HEK293 (cell line): ENCODE measurements around the gene SLC39A11.
A peak's percentile ranks its signal among the peaks of the same experiment; 100 is the strongest.
"Not testable (repeated sequence)": the region's sequence is repeated elsewhere in the genome, so short reads cannot be mapped to it uniquely, and the experiment has no call there.

Experiments used
- CTCF ChIA-PET: fragments of 350-600 bp; formaldehyde crosslinking; extraction: SDS; loops from one replicate; lab custom pipeline; 2021; ENCODE audit warnings: antibody characterized with exemption; lab: Yijun Ruan, JAX
- POLR2A ChIA-PET: fragments of 300-600 bp; formaldehyde crosslinking; extraction: SDS; loops from one replicate; lab custom pipeline; 2020; ENCODE audit warnings: antibody characterized with exemption, inconsistent platforms; lab: Yijun Ruan, JAX
- H3K27ac ChIP-seq: fragments of 200-500 bp; sonication (Bioruptor generic); 2 replicates; pipeline ENCODE4 v1.5.1; 2014; ENCODE audit warnings: low read depth, low read length, control low read depth, inconsistent platforms; ENCODE audit errors: extremely low read depth
- H3K36me3 ChIP-seq, 2 experiments: fragments of 200-500 bp in 1 of 2; sonication (Bioruptor generic) in 1 of 2; 1 replicate in 1 of 2; 2 replicates in 1 of 2; pipeline ENCODE4 v1.5.1; 2014 to 2017; ENCODE audit warnings: inconsistent platforms in 2 of 2, low read length in 2 of 2; ENCODE audit not compliant: control insufficient read depth in 2 of 2, insufficient read depth in 1 of 2
- H3K4me1 ChIP-seq: fragments of 200-500 bp; sonication (Bioruptor generic); 2 replicates; pipeline ENCODE4 v1.5.1; 2014; ENCODE audit warnings: mild to moderate bottlenecking, low read length, inconsistent platforms; ENCODE audit not compliant: control insufficient read depth, insufficient read depth
- H3K4me3 ChIP-seq: 2 replicates; pipeline ENCODE4 v1.5.1; 2011; ENCODE audit warnings: low read depth, mild to moderate bottlenecking, control low read depth, low read length, moderate library complexity
- H3K9me3 ChIP-seq: fragments of 200-500 bp; sonication (Bioruptor generic); 2 replicates; pipeline ENCODE4 v1.5.1; 2014; ENCODE audit warnings: low read depth, low read length, inconsistent platforms; ENCODE audit not compliant: control insufficient read depth, insufficient read depth
- IKZF3 ChIP-seq: fragments of 450-650 bp; IDR thresholded peaks from 2 replicates; pipeline ENCODE4 v1.5.0; 2018; ENCODE audit warnings: missing biosample characterization, mild to moderate bottlenecking, missing genetic modification characterization, moderate library complexity
- KLF10 ChIP-seq: fragments of 450-650 bp; IDR thresholded peaks from 2 replicates; pipeline ENCODE4 v1.5.1; 2018; ENCODE audit warnings: missing biosample characterization, mild to moderate bottlenecking, missing genetic modification characterization
- OVOL3 ChIP-seq: fragments of 450-650 bp; formaldehyde crosslinking; IDR thresholded peaks from 2 replicates; pipeline ENCODE4 v1.5.1; 2016; ENCODE audit warnings: missing biosample characterization, missing genetic modification characterization
- SALL2 ChIP-seq: fragments of 450-650 bp; formaldehyde crosslinking; IDR thresholded peaks from 2 replicates; pipeline ENCODE4 v1.5.0; 2017; ENCODE audit warnings: missing biosample characterization, mild to moderate bottlenecking, missing genetic modification characterization, borderline replicate concordance
- ZEB2 ChIP-seq: fragments of 450-650 bp; formaldehyde crosslinking; IDR thresholded peaks from 2 replicates; pipeline ENCODE4 v1.5.1; 2016; ENCODE audit warnings: missing biosample characterization, missing genetic modification characterization
- ZNF112 ChIP-seq: fragments of 450-650 bp; formaldehyde crosslinking; IDR thresholded peaks from 2 replicates; pipeline ENCODE4 v1.5.0; 2017; ENCODE audit warnings: missing biosample characterization, missing genetic modification characterization
- ZNF132 ChIP-seq: fragments of 450-650 bp; formaldehyde crosslinking; IDR thresholded peaks from 2 replicates; pipeline ENCODE4 v1.5.1; 2017; ENCODE audit warnings: missing biosample characterization, missing genetic modification characterization, borderline replicate concordance
- ZNF155 ChIP-seq: fragments of 450-650 bp; formaldehyde crosslinking; IDR thresholded peaks from 2 replicates; pipeline ENCODE4 v1.5.1; 2016; ENCODE audit warnings: missing biosample characterization, missing genetic modification characterization
- ZNF184 ChIP-seq: fragments of 450-650 bp; IDR thresholded peaks from 2 replicates; pipeline ENCODE4 v1.5.1; 2018; ENCODE audit warnings: missing biosample characterization, mild to moderate bottlenecking, missing genetic modification characterization
- ZNF23 ChIP-seq: fragments of 450-650 bp; formaldehyde crosslinking; IDR thresholded peaks from 2 replicates; pipeline ENCODE4 v1.5.1; 2016; ENCODE audit warnings: missing biosample characterization, missing genetic modification characterization, borderline replicate concordance
- ZNF24 ChIP-seq: fragments of 450-650 bp; formaldehyde crosslinking; IDR thresholded peaks from 2 replicates; pipeline ENCODE4 v1.5.1; 2016; ENCODE audit warnings: missing biosample characterization, missing genetic modification characterization
- ZNF629 ChIP-seq: fragments of 450-650 bp; formaldehyde crosslinking; IDR thresholded peaks from 2 replicates; pipeline ENCODE4 v1.5.1; 2017; ENCODE audit warnings: missing biosample characterization, missing genetic modification characterization
- ZNF677 ChIP-seq: fragments of 450-650 bp; IDR thresholded peaks from 2 replicates; pipeline ENCODE4 v1.5.0; 2018; ENCODE audit warnings: missing biosample characterization, mild to moderate bottlenecking, missing genetic modification characterization, moderate library complexity
- ZNF747 ChIP-seq: fragments of 450-650 bp; formaldehyde crosslinking; IDR thresholded peaks from 2 replicates; pipeline ENCODE4 v1.5.1; 2016; ENCODE audit warnings: missing biosample characterization, missing genetic modification characterization
- TF ChIP-seq, protein P1 (sequence below): fragments of 450-650 bp; formaldehyde crosslinking; IDR thresholded peaks from 2 replicates; pipeline ENCODE4 v1.5.1; 2016; ENCODE audit warnings: missing biosample characterization, missing genetic modification characterization
- TF ChIP-seq, protein P2 (sequence below): fragments of 450-650 bp; formaldehyde crosslinking; IDR thresholded peaks from 2 replicates; pipeline ENCODE4 v1.5.1; 2016; ENCODE audit warnings: missing biosample characterization, missing genetic modification characterization
- TF ChIP-seq, protein P3 (sequence below): fragments of 450-650 bp; formaldehyde crosslinking; IDR thresholded peaks from 2 replicates; pipeline ENCODE4 v1.5.1; 2016; ENCODE audit warnings: missing biosample characterization, missing genetic modification characterization
- TF ChIP-seq, protein P4 (sequence below): fragments of 450-650 bp; formaldehyde crosslinking; IDR thresholded peaks from 2 replicates; pipeline ENCODE4 v1.5.1; 2017; ENCODE audit warnings: missing biosample characterization, missing genetic modification characterization

Gene SLC39A11

GRCh38 chr17:73060721-73061120, 31.8 kb downstream of the SLC39A11 start:
- Histone ChIP-seq H3K9me3 (no peaks in the 10 kb centered on the region), H3K36me3 (no peaks in the 10 kb centered on the region), H3K27ac (no peak overlapping the region), H3K4me3 (no peak overlapping the region), H3K4me1 (peaks cover 8% of the 10 kb centered on the region)
- TF ChIP-seq KLF10 (tag by site-specific recombination), result no peak
- no peak for TF ChIP-seq SALL2 (tag by site-specific recombination)
- TF ChIP-seq OVOL3 (tag by site-specific recombination), result no peak
- TF ChIP-seq, protein P1, sequence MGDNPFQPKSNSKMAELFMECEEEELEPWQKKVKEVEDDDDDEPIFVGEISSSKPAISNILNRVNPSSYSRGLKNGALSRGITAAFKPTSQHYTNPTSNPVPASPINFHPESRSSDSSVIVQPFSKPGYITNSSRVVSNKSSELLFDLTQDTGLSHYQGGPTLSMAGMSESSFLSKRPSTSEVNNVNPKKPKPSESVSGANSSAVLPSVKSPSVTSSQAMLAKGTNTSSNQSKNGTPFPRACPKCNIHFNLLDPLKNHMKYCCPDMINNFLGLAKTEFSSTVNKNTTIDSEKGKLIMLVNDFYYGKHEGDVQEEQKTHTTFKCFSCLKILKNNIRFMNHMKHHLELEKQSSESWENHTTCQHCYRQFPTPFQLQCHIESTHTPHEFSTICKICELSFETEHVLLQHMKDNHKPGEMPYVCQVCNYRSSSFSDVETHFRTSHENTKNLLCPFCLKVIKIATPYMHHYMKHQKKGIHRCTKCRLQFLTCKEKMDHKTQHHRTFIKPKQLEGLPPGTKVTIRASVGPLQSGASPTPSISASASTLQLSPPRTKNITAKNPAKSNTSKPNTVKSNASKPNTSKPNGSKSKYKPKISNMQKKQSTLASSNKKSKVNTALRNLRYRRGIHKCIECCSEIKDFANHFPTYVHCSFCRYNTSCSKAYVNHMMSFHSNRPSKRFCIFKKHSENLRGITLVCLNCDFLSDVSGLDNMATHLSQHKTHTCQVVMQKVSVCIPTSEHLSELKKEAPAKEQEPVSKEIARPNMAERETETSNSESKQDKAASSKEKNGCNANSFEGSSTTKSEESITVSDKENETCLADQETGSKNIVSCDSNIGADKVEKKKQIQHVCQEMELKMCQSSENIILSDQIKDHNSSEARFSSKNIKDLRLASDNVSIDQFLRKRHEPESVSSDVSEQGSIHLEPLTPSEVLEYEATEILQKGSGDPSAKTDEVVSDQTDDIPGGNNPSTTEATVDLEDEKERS (tag by site-specific recombination), result no peak
- no peak for TF ChIP-seq IKZF3 (tag by site-specific recombination)
- TF ChIP-seq ZNF629 (tag by site-specific recombination), result no peak
- no peak for TF ChIP-seq ZNF677 (tag by site-specific recombination)
- TF ChIP-seq ZNF155 (tag by site-specific recombination), result no peak
- TF ChIP-seq, protein P2, sequence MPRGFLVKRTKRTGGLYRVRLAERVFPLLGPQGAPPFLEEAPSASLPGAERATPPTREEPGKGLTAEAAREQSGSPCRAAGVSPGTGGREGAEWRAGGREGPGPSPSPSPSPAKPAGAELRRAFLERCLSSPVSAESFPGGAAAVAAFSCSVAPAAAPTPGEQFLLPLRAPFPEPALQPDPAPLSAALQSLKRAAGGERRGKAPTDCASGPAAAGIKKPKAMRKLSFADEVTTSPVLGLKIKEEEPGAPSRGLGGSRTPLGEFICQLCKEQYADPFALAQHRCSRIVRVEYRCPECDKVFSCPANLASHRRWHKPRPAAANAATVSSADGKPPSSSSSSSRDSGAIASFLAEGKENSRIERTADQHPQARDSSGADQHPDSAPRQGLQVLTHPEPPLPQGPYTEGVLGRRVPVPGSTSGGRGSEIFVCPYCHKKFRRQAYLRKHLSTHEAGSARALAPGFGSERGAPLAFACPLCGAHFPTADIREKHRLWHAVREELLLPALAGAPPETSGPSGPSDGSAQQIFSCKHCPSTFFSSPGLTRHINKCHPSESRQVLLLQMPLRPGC, result no peak
- TF ChIP-seq ZNF132 (tag by site-specific recombination), result no peak
- no peak for TF ChIP-seq ZNF24
- TF ChIP-seq, protein P3, sequence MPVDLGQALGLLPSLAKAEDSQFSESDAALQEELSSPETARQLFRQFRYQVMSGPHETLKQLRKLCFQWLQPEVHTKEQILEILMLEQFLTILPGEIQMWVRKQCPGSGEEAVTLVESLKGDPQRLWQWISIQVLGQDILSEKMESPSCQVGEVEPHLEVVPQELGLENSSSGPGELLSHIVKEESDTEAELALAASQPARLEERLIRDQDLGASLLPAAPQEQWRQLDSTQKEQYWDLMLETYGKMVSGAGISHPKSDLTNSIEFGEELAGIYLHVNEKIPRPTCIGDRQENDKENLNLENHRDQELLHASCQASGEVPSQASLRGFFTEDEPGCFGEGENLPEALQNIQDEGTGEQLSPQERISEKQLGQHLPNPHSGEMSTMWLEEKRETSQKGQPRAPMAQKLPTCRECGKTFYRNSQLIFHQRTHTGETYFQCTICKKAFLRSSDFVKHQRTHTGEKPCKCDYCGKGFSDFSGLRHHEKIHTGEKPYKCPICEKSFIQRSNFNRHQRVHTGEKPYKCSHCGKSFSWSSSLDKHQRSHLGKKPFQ (tag by site-specific recombination), result no peak
- TF ChIP-seq ZNF112 (tag by site-specific recombination), result no peak
- TF ChIP-seq ZNF184 (tag by site-specific recombination), result no peak
- TF ChIP-seq ZNF747, result no peak
- no peak for TF ChIP-seq ZNF23 (tag by site-specific recombination)
- TF ChIP-seq, protein P4, sequence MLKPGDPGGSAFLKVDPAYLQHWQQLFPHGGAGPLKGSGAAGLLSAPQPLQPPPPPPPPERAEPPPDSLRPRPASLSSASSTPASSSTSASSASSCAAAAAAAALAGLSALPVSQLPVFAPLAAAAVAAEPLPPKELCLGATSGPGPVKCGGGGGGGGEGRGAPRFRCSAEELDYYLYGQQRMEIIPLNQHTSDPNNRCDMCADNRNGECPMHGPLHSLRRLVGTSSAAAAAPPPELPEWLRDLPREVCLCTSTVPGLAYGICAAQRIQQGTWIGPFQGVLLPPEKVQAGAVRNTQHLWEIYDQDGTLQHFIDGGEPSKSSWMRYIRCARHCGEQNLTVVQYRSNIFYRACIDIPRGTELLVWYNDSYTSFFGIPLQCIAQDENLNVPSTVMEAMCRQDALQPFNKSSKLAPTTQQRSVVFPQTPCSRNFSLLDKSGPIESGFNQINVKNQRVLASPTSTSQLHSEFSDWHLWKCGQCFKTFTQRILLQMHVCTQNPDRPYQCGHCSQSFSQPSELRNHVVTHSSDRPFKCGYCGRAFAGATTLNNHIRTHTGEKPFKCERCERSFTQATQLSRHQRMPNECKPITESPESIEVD (tag by site-specific recombination), result no peak
- ChIA-PET CTCF (no interaction called here), POLR2A (no interaction called here)

DNA sequence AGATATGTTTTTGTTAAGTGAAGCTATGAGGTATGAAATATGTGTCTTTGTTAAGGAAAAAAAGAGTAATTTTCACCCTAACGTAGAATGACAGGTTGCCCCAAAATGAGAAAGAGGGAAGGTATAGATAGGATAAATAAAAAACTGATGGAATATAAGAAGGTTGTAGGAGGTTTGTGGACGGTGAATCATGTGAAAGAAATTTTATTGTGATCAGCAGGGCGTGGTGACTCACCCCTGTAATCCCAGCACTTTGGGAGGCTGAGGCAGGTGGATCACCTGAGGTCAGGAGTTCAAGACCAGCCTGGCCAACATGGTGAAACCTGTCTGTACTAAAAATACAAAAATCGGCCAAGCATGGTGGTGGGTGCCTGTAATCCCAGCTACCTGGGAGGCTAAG, 32.8 kb downstream of the SLC39A11 start:
- TF ChIP-seq ZEB2 (tag by site-specific recombination), result peak; percentile 35; the same call in 1 of the 2 replicates
- H3K27ac ChIP-seq, H3K4me3 ChIP-seq, H3K9me3 ChIP-seq, H3K4me1 ChIP-seq, POLR2A ChIA-PET, H3K36me3 ChIP-seq, CTCF ChIA-PET: not testable (repeated sequence)
